GM18508 (cell line): ENCODE results near the gene MAT1A.
"Not testable (repeated sequence)": the region's sequence is repeated elsewhere in the genome, so short reads cannot be mapped to it uniquely, and the experiment has no call there.

Source experiments
- ATAC-seq: cut with Tn5 transposase; IDR thresholded peaks from one replicate; pipeline ENCODE4 v1.9.1; 2021; ENCODE audit warnings: moderate number of reproducible peaks; ENCODE audit not compliant: insufficient read depth, unreplicated experiment

The MAT1A gene

DNA sequence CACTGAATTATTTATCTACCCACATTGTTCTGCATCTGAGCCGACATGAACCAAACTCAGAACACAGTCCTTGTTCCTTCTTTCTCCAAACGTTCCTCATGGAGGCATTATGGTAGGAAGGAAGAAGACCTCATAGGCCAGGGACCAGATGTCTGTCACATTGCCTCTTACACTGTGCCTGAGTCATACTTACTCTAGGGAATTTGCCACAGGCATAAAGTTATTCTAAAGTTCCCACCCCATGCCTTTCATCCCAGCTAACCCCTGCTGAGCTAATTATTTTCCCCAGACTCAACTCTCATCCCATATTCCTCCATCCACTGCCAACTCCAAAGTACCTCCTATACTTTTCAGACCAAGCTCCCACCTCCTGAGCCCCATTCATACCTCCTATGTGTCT is 21.2 kb downstream of the MAT1A start:
- ATAC-seq = no peak

- no peak for ATAC-seq
Measured at GRCh38 chr10:80266513-80266863, 23.0 kb downstream of the MAT1A start.

DNA sequence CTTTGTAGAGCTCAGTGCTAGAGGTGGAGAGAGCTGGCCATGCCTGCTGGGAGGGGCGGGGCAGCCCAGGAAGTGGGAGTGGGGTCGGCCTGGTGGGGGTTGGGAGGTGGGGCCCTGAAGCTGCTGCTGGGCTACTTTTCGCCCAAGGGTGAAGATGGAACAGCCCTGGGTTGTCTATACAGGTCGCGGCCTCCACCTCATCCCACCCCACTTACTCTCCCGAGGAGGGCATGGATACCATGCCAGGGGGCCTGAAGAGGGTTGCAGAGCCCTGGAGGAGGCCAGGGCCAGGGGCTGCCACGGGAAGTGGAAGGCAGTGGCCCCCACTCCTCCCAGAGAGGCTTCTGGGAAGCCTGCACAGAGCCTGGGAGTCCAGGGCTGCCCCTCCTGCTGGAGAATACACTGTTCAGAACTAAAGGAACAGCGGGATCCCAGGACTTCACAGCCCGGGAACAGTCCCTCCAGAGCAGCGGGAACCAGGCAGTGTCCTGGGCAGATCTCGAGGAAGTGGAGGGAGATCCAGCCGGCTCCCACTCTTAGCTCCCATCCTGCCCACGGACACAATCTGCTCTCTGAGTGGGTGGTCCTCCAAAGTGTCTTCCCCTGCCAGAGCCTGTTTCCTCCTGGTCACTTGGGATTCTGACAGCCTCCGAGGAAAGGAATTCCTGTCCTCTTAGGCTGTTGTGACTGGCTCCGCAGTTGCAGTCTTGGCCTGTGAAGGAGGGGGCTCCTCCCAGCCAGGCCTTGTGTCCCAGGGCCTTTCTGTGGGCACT is 23.5 kb downstream of the MAT1A start:
- ATAC-seq = no peak

DNA sequence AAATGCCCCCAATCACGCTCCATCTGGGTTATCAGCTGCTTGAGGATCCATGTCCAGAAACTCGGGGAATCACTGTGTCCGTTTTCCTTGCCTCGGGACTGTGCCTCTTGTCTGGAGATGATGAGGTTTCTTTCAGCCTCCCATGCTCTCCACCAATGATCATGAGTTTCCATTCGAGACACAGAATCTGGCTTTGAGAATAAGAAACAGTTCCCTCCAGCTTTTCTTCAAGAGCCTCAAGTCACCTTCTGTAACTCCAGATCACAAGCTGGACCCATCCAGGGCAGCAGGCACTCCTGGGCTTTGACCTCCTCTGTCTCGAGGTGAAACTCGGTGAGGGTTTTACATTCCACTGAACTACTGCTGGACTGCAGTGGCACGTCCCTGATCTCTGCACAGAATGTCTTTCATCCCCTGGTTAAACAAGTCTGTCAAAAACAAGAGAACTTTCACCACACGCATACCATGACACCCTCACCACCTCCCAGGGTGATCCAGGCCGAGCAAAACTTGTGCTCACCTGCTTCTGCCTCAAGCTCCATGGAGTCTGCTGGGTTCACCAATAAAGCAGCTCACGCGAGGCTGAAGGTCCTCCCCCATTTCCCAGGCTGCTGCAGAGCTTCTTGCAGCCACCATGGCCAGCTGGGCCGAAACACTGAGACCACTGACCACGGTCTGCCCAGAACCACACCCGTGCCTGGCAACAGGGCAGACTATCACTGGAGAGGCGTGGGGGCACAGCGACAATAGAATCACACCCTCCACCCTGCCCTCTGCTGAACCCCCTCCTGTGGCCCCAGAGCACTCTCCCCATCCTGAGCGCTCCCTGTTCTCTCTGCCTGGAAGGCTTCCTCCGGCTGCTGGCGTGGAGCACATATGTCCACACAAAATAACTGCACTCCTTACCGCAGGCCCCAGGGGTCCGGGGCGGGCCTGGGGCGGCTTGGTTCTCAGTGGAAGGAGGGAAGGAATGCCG is 25.1 kb downstream of the MAT1A start:
- no peak for ATAC-seq

- no peak for ATAC-seq
Measured at GRCh38 chr10:80261316-80262030, 28.0 kb downstream of the MAT1A start.

GRCh38 chr10:80260295-80261243 is 28.9 kb downstream of the MAT1A start:
- ATAC-seq = no peak

DNA sequence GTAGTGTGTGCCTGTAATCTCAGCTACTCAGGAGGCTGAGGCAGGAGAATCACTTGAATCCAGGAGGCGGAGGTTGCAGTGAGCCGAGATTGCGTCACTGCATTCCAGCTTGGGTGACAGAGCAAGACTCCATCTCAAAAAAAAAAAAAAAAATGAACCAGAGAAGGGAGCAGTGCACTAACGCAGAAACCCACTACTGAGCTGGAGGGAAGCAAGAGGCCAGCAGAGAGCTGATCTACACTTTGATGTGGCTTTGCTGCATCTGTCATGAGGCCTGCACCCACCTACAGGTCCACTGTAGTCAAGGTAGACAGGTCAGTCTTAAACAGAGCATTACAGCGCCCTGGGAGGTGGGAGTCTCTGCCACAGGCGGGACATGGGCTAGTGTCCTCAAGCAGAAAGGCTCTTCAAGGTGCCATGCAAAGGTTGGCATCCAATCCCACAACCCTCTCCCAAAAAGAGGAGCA is 30.0 kb downstream of the MAT1A start:
- no peak for ATAC-seq

GRCh38 chr10:80256798-80257197 is 32.7 kb downstream of the MAT1A start:
- not testable (repeated sequence) for ATAC-seq

DNA sequence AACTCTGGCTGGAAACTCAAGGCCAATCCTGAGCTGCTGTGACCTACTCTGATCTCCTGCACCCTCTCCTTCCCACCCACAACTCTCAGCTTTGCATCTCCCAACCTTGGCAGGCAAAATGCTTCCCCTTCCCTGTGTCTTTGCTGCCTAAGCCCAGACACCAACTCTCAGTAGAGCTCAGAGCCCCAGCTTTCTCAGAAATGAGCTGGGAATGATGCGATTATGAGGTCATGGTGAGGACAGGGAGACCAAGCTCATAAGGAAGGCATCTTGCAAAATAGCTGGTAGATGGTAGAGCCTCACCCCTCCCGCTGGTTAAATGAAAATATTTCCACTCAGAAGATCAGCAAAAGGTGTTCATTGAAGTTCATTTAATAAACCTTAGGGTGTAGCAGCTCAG is 34.7 kb downstream of the MAT1A start:
- not testable (repeated sequence) for ATAC-seq

DNA sequence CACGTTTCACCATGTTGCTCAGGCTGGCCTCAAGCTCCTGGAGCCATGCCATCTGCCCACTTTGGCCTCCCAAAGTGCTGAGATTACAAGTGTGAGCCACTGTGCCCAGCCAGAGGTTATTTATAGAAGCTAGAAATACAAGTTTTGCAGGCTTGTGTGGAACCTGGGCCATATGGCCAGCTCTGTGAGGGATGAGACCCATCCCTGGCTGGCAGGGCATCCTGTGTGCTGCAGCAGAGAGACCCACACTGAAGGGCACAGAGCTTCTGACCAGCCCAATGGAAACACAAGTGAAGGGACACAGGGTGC is 35.5 kb downstream of the MAT1A start:
- not testable (repeated sequence) for ATAC-seq

- ATAC-seq = peak; percentile 63
Measured at GRCh38 chr10:80253266-80253962, 36.0 kb downstream of the MAT1A start.

DNA sequence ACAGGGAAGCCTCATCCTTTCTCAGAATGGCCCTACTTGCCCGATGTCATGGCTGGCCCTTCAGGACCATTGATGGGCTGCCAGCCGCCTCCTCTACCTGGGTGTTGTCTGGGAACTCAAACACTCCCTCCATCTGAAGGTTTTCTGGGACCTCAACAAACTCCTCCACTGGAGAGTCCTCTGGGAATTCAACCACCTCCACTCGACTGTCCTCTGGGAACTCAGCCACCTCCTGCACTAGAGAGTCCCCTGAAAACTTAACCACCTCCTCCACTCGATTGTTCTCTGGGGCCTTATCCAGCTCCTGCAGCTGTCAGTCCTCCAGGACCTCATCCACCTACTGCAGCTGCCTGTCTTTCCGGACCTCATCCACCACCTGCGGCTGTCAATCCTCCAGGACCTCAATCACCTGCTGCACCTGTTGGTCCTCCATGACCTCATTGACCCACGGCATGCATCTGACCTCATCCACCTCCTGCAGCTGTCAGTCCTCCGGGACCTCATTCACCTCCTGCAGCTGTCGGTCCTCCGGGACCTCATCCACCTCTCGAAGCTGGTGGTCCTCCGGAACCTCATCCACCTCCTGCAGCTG is 37.1 kb downstream of the MAT1A start:
- no peak for ATAC-seq

DNA sequence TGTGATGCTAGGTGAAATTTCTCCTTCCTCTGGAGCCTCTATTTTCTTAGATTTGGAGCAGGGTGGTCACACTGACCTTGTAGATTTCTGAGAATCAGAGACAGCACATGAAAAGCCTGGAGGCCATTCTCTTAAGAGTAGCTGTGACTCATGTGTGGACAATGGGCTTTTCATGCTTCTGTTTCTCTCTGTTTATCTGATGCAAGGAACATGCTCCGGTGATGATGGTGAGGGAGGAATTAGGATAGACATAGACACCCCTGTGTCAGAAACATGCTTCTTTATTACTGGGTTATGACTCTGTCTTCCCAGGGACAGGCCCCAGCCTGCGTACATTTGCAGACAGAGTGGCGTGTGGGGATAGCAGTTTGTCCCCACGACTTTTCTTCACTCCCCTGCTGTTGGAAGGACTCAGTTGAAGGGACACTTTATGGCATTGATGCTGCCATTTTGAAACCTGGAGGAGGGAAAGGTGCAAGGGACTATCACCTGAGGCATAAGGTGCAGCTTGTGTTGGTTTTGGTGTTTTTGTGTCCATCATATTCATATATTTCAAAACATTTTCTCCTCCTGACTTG is 37.7 kb downstream of the MAT1A start:
- ATAC-seq = not testable (repeated sequence)

DNA sequence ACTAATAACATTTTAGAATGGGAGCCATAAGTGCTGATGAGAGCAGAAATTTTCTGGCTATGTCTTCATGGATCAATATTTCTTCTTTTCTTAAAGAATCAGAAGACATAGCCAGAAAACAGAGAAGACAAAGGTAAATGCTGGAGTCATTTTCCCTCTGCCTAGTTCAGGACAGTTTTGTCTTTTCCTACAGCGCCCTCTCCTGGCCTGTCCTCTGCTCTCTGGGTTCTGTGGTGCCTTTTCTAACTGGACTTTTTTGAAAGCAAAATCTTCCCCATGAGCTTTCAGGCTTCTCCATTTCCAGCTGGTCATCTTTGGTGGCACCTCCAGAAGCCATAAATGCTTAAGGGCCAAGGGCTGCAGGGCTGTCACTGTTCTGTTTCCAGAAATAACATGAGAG is 39.1 kb downstream of the MAT1A start:
- not testable (repeated sequence) for ATAC-seq

- ATAC-seq = not testable (repeated sequence)
Measured at GRCh38 chr10:80249906-80250305, 39.6 kb downstream of the MAT1A start.

- ATAC-seq = not testable (repeated sequence)
Measured at GRCh38 chr10:80247611-80248010, 41.8 kb downstream of the MAT1A start.

DNA sequence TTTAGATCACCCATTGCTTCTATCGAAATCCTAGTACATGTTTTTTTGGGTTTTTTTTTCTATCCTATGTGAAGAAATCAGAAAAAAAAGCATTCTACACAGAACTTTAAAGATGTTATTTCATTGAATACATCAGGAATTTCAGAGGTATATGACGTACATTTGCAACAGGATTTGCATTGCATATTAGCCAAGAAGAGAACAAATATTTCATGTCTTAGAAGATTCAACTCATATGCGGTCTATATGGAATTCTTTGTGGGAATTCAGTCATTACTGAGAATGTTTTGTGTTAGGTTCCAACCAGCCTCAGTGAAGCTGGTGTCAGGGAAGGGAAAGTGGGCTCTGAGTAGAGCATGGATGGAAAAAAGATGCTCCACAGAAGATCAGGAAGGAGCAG is 45.1 kb downstream of the MAT1A start:
- ATAC-seq = not testable (repeated sequence)

GRCh38 chr10:80242341-80242740 is 47.1 kb downstream of the MAT1A start:
- ATAC-seq = not testable (repeated sequence)
